ENCODE results near the gene HEATR1. TPM values are rescaled to one million over a fixed set of nuclear protein-coding genes. Genes with fewer than 3 reads are reported as not detected.
"Not testable (repeated sequence)": the region's sequence is repeated elsewhere in the genome, so short reads cannot be mapped to it uniquely, and the experiment has no call there.

HEATR1 gene
- total and polyA plus RNA-seq, 2 donors from 2014 or later: 2.9 to 34.4 TPM

- H3K36me3 ChIP-seq (ENCODE audit: control insufficient read depth in 2 of 3, insufficient read depth in 3 of 3, low read length in 3 of 3): peaks cover 4 to 9% (median 5%) of the 10 kb centered on the region in 3 donors
- intact Hi-C loops (cut with DNase I): no loop called here
- no peak overlapping the region for H3K27ac ChIP-seq (ENCODE audit: low read depth in 2 of 2, low read length in 2 of 2)
- H3K9ac ChIP-seq (ENCODE audit: low read length in 3 of 3): no peak overlapping the region
- H3K9me3 ChIP-seq (ENCODE audit: control insufficient read depth in 2 of 3, insufficient read depth in 1 of 3, low read length in 3 of 3): no peaks in the 10 kb centered on the region
- no peak for FAIRE-seq
- no peak for DNase-seq
- TF ChIP-seq CTCF (IDR thresholded peaks at IDR 0.05; ENCODE audit: borderline replicate concordance, extremely low read depth, insufficient read depth): no peak
- no peaks in the 10 kb centered on the region for H3K27me3 ChIP-seq (ENCODE audit: control insufficient read depth, insufficient read depth, low read length)
- peaks cover 0 to 4% (median 0%) of the 10 kb centered on the region in 3 donors for H3K4me1 ChIP-seq (ENCODE audit: control insufficient read depth in 2 of 3, insufficient read depth in 2 of 3, low read depth in 1 of 3, low read length in 3 of 3)
- no peak overlapping the region for H3K4me3 ChIP-seq (ENCODE audit: low read length in 3 of 3)
These were observed 2.1 kb downstream of the HEATR1 start for GRCh38 chr1:236602171-236602570.

GRCh38 chr1:236590553-236591150, 13.7 kb downstream of the HEATR1 start:
- Histone ChIP-seq H3K4me3 (ENCODE audit: low read length in 3 of 3) (no peak overlapping the region), H3K9me3 (ENCODE audit: control insufficient read depth in 2 of 3, insufficient read depth in 1 of 3, low read length in 3 of 3) (no peaks in the 10 kb centered on the region), H3K27me3 (ENCODE audit: control insufficient read depth, insufficient read depth, low read length) (no peaks in the 10 kb centered on the region), H3K27ac (ENCODE audit: low read depth in 2 of 2, low read length in 2 of 2) (no peak overlapping the region), H3K9ac (ENCODE audit: low read length in 3 of 3) (no peak overlapping the region), H3K36me3 (ENCODE audit: control insufficient read depth in 2 of 3, insufficient read depth in 3 of 3, low read length in 3 of 3) (peaks cover 6 to 45% (median 14%) of the 10 kb centered on the region in 3 donors), H3K4me1 (ENCODE audit: control insufficient read depth in 2 of 3, insufficient read depth in 2 of 3, low read depth in 1 of 3, low read length in 3 of 3) (no peaks in the 10 kb centered on the region)
- DNase-seq (no peak), FAIRE-seq (no peak)
- TF ChIP-seq CTCF (IDR thresholded peaks at IDR 0.05; ENCODE audit: borderline replicate concordance, extremely low read depth, insufficient read depth): no peak
- intact Hi-C loops (cut with DNase I): no loop called here

- no peak overlapping the region for H3K9ac ChIP-seq (ENCODE audit: low read length in 3 of 3)
- intact Hi-C loops (cut with DNase I): no loop called here
- H3K36me3 ChIP-seq (ENCODE audit: control insufficient read depth in 2 of 3, insufficient read depth in 3 of 3, low read length in 3 of 3): peaks cover 7 to 46% (median 17%) of the 10 kb centered on the region in 3 donors
- FAIRE-seq: no peak
- DNase-seq: no peak
- no peak overlapping the region for H3K4me3 ChIP-seq (ENCODE audit: low read length in 3 of 3)
- no peaks in the 10 kb centered on the region for H3K9me3 ChIP-seq (ENCODE audit: control insufficient read depth in 2 of 3, insufficient read depth in 1 of 3, low read length in 3 of 3)
- no peaks in the 10 kb centered on the region for H3K27me3 ChIP-seq (ENCODE audit: control insufficient read depth, insufficient read depth, low read length)
- H3K27ac ChIP-seq (ENCODE audit: low read depth in 2 of 2, low read length in 2 of 2): no peak overlapping the region
- no peak for TF ChIP-seq CTCF (IDR thresholded peaks at IDR 0.05; ENCODE audit: borderline replicate concordance, extremely low read depth, insufficient read depth)
- H3K4me1 ChIP-seq (ENCODE audit: control insufficient read depth in 2 of 3, insufficient read depth in 2 of 3, low read depth in 1 of 3, low read length in 3 of 3): no peaks in the 10 kb centered on the region
These were observed 14.8 kb downstream of the HEATR1 start for GRCh38 chr1:236589531-236589930.

DNA sequence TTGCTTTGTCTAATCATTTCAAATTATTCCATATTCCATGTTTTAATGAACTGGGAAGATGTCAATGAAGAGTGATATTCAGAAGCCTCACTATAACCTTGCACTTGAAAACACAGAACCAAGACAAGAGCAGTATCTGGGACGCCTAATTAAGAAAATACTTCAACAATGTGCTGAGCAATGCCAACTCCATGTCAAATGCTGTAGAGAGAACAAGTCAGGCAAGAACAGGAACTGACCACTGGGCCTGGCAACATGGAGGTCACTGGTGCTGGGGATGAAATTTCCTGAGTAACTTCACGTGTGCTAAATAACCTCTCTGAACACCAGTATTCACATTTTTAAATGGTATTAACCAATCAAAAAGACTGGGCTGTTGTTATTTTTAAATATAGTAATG, 22.8 kb downstream of the HEATR1 start:
- H3K9ac ChIP-seq (ENCODE audit: low read length in 3 of 3): no peak overlapping the region
- no peak overlapping the region for H3K4me3 ChIP-seq (ENCODE audit: low read length in 3 of 3)
- no peak for TF ChIP-seq CTCF (IDR thresholded peaks at IDR 0.05; ENCODE audit: borderline replicate concordance, extremely low read depth, insufficient read depth)
- no peaks in the 10 kb centered on the region for H3K9me3 ChIP-seq (ENCODE audit: control insufficient read depth in 2 of 3, insufficient read depth in 1 of 3, low read length in 3 of 3)
- H3K27me3 ChIP-seq (ENCODE audit: control insufficient read depth, insufficient read depth, low read length): no peaks in the 10 kb centered on the region
- H3K36me3 ChIP-seq (ENCODE audit: control insufficient read depth in 2 of 3, insufficient read depth in 3 of 3, low read length in 3 of 3): peaks cover 11 to 34% (median 15%) of the 10 kb centered on the region in 3 donors
- FAIRE-seq: no peak
- DNase-seq: no peak
- no peaks in the 10 kb centered on the region for H3K4me1 ChIP-seq (ENCODE audit: control insufficient read depth in 2 of 3, insufficient read depth in 2 of 3, low read depth in 1 of 3, low read length in 3 of 3)
- intact Hi-C loops (cut with DNase I): no loop called here
- H3K27ac ChIP-seq (ENCODE audit: low read depth in 2 of 2, low read length in 2 of 2): no peak overlapping the region

DNA sequence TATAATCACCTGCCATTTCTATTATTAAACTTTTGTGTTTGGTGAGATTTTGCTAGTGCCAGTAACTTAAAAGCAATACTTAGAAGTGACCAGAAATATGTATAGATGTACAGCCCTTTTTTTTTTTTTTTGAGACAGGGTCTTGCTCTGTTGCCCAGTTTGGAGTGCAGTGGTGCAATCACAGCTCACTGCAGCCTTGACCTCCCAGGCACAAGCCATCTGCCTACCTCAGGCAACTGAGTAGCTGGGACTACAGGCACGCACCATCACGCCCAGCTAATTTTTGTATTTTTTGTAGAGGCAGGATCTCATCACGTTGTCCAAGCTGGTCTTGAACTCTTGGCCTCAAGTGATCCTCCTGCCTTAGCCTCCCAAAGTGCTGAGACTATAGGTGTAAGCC, 23.9 kb downstream of the HEATR1 start:
- H3K4me1 ChIP-seq (ENCODE audit: control insufficient read depth in 2 of 3, insufficient read depth in 2 of 3, low read depth in 1 of 3, low read length in 3 of 3); H3K9me3 ChIP-seq (ENCODE audit: control insufficient read depth in 2 of 3, insufficient read depth in 1 of 3, low read length in 3 of 3); H3K4me3 ChIP-seq (ENCODE audit: low read length in 3 of 3); FAIRE-seq; H3K27me3 ChIP-seq (ENCODE audit: control insufficient read depth, insufficient read depth, low read length); H3K9ac ChIP-seq (ENCODE audit: low read length in 3 of 3); DNase-seq; intact Hi-C loops (cut with DNase I); H3K27ac ChIP-seq (ENCODE audit: low read depth in 2 of 2, low read length in 2 of 2): not testable (repeated sequence)
- H3K36me3 ChIP-seq (ENCODE audit: control insufficient read depth in 2 of 3, insufficient read depth in 3 of 3, low read length in 3 of 3): peaks cover 8 to 41% (median 19%) of the 10 kb centered on the region in 3 donors

Measured in kidney (tissue), 14 donors.